MM.1S (cell line): ENCODE measurements around the gene GTF2H4.
"Not testable (repeated sequence)": the region's sequence is repeated elsewhere in the genome, so short reads cannot be mapped to it uniquely, and the experiment has no call there.

Experiments used
- CTCF ChIP-seq: fragments of 300-600 bp; sonication (generic); IDR thresholded peaks from 2 replicates; pipeline ENCODE4 v1.5.1; 2016; ENCODE audit warnings: antibody characterized with exemption, low read length, mixed read lengths
- EZH2phosphoT487 ChIP-seq: fragments of 300-600 bp; sonication (generic); IDR thresholded peaks from 2 replicates; pipeline ENCODE4 v1.6.1; 2018; ENCODE audit warnings: antibody characterized with exemption, low read length

GRCh38 chr6:30927080-30927479 is 19.1 kb downstream of the GTF2H4 start:
- not testable (repeated sequence) for TF ChIP-seq CTCF, EZH2phosphoT487
